T-helper 1 cell (primary cell): ENCODE data around the gene AKAP6.
"Not testable (repeated sequence)": the region's sequence is repeated elsewhere in the genome, so short reads cannot be mapped to it uniquely, and the experiment has no call there.

Experiments
- DNase-seq, 5 donors: peaks; one replicate each; pipeline ENCODE4 v3.0.0-alpha.2; 2012 to 2020

Gene AKAP6

DNA sequence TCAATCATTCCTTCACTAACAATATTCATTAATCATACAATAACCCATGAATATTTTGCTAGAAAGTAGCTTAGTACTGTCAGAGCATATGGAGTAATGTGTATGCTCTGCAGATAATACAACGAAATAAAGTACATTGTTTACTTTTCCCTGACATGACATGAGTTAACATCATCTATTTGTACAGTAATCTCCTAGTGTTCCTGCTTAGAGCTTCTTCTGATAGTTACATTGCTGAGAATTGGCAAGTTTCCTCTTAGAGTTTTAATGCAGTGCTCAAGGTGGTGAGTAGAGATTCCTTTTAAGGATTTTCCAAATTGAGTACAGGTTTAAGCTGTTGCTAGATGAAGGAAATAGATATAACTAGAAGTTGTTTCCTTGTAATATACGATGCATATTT, 445.1 kb downstream of the AKAP6 start:
- no peak for DNase-seq

DNA sequence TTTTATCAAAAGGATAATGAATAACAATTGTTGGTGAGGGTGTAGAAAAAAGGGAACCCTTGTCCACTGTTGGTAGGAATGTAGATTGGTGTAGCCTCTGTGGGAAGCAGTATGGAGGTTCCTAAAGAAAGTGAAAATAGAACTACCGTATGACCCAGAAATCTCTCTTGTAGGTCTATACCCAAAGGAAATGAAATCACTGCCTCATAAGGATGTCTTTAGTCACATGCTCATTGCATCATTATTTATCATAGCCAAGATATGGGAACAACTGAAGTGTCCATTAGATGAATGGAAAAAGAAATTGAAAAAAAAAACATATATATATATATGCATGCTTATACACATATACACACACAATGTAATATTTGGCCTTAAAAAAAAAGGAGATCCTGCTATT, 450.7 kb downstream of the AKAP6 start:
- no peak for DNase-seq

DNA sequence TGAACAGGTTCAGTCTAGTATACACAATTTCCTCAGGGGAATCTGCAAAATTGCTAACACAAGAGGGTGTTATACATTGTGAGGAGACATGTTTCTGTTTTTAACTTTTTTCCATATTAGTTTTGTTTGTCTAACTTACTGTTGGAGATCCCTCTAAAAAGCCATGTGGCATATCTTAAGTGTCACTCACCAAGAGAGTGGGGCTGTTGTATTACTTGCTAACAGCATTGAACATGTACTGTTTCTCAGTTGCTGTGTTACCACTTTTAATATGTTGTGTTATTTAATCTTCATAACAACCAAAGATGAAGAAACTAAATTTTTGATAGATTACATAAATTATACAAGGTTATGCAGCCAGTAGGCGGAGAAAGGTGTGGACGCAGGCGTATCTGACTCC, 455.3 kb downstream of the AKAP6 start:
- no peak for DNase-seq

DNA sequence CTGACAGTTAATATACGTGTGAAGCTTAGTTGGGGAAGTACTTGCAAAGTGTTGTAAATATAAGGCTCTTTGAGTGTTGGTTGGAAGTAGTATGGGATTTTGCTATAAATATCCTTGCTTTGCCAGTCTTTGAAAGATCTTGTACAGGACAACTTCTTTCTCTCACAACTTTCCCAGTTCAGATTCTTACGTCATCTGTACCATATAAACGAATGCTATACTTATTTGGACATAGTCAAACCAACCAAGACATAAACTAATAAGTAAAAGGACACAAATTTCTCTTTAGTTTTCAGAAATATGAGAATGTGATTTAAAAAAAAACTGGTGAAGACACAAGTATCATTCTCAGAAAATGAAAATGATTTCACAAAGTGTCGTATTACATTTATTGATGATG, 456.5 kb downstream of the AKAP6 start:
- DNase-seq: no peak

DNA sequence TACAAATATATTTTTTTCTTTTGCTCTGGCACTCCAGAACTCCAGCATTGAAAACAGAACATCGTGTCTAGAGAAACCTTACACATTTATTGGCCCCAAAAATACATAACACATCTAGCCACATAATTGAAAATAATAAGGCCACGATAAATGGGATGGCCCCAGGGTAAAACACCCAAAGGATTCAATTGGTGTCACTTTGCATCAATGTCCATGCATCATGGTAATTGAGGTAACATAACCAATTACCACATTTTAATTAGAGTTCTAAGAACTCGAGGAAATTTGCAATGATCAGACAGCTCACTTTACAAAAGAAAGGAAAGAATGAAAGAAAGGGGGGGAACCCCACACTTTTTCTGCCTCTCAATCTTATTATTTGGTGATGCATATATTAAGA, 457.8 kb downstream of the AKAP6 start:
- no peak for DNase-seq

DNA sequence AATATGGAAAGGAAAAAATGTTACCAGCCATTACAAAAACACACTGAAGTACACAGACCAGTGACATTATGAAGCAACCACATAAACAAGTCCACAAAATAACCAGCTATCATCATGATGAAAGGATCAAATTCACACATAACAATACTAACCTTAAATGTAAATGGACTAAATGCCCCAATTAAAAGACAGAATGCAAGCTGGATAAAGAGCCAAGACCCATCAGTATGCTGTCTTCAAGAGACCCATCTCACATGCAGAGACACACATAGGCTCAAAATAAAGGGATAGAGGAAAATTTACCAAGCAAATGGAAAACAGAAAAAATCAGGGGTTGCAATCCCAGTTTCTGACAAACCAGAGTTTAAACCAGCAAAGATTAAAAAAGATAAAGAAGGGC, 463.9 kb downstream of the AKAP6 start:
- DNase-seq: not testable (repeated sequence)

DNA sequence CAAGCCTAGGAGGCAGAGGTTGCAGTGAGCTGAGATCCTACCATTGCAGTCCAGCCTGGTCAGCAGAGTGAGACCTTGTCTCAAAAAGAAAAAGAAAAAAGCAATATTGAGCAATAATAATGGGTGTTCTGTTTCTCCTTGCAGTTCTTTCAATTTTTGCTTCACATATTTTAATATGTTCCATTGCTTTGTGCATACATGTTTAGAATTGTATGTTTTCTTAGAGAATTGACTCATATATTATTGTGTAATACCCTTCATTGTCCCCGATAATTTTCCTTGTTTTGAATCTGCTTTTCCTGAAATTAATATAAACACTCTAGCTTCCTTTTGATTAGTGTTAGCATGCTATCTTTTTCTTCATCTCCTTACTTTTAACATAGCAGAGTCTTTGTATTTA, 471.2 kb downstream of the AKAP6 start:
- no peak for DNase-seq

DNA sequence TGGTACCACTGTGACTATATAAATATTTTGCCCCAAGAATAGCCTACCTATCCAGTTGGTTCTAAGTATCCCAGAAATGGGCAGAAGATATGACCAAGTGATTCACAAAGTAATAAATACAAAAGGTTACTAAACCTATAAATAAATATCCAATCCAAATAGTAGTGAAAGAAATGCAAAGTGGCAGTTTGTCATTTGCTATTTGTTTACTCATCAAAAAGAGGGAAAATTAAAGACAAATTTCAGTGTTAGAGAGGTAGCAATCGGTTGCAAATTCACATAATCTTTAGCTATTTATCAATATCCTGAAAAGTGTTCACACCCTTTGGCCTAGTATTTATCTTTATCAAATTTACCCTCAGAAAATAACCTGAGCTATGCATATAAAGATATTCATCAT, 473.2 kb downstream of the AKAP6 start:
- no peak for DNase-seq

DNA sequence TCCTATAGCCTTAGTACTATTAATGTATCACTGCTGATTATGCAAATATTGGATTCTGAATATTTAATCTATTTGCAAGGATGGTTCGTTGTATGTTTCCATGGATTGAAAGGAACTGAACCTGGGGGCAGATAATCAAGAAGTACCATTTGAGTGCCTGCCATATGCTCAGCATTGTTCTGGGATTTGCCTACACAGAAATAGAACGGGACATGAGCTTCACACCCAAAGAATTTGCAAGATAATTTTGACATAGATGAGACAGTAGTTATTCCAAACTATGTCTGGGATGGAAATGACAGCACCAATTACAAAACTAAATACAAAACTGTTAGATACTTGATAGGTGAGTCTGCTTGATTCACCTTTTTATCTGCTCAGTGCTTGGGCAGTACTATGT, 476.9 kb downstream of the AKAP6 start:
- no peak for DNase-seq

DNA sequence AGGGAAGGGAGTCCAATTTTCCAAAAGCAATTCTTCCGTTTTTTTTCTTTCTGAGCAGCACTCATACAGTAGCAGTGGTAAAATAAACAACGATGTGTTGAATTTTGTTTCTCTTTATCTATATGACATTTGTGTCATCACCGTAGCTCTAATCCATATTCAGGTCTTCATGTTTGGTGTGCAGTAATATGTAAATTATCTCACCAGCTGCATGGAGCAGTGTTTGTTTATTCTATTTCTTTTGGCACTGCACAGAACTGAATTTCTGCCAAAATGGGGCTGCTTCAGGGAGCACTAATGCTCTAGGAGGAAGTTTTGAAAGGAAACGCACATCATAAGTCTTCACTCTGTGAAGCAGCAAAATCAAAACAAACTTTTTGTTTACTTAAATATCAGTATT, 479.5 kb downstream of the AKAP6 start:
- no peak for DNase-seq

DNA sequence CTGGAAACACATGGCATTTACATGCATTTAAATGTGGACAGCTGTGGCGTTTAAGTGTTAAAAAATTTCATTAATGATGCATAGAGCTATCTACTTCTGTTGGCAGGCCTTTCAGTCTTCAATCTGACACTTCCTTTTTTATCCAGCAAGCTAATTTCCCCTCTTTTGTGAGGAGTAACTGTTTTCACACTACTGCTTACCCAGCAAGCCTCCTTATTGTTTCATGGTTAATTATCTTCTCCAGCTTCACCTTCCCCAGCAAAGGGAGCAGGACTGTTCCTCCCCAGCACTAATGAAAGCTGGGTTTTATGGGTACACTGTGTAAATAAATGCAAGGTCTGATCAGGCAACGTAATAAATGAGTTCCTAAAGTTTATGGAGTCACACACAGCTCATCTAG, 480.2 kb downstream of the AKAP6 start:
- DNase-seq: no peak

DNA sequence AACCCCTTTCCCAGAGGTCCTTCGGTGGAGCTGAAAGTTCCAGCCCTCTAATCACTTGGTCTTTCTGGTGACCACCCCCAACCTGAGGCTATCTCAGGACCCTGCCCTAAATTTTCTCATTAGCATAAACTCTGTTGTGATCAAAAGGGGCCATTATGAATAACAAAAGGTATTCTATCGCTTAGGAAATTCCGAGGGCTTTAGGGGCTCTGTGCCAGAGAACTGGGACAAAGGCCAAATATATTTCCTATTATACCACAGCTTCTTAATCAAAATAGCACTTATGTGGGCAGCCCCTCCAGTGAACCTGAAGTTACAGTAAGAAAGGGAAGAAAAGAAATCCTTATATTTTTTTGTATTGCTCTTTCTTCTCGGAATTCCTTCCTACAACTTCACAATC, 484.3 kb downstream of the AKAP6 start:
- DNase-seq: no peak

DNA sequence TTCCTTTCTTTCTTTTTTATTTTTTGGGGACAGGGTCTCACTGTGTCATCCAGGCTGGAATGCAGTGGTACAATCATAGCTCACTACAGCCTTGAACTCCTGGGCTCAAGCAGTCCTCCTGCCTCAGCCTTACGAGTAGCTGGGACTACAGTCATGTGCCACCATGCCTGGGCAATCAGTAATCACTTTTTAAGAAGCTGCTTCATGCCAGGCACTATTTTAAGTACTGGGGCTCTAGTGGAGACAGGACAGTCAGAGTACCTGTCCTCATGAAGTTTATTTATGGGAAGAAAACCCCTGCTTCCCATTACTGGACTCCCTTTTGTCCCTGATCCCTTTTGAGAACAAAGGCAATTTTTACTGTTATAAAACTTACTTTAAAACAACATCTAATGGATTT, 485.6 kb downstream of the AKAP6 start:
- DNase-seq: no peak

DNA sequence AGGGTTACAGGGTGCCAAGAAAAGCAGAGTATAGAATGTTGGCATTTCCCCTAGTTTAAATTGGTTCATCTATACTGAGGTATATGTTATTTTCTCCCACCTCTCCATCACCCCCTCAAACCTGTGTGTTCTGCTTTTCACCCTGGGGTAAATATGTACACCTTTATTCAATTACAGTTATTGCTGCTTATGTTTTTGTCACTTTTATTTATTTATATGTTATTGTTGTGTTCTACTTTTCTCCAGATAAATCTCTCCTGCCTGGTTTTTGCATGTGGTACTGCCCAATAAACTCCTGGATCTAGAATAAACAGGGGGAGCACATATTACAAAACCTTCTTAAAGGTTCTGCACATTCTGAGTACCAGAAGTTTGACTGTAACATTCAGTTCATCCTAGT, 487.5 kb downstream of the AKAP6 start:
- no peak for DNase-seq

DNA sequence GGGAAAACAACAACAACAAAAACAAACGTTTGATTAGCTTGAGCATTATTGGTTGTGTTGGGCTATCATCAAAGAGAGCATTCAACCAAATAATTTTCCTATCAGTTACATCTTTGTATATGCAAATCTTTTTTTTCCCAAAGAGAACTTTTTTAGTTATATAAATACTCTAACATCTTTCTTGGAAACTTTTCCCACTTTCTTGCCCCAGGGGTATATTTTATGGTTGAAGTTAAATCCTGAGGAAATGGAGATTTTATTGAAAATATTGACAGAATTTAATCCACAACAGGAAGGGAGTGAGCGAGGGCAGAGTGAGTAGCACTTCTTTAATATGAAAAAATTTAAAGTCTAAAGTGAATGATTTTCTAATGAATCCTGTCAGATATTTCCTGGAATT, 488.7 kb downstream of the AKAP6 start:
- DNase-seq: no peak

DNA sequence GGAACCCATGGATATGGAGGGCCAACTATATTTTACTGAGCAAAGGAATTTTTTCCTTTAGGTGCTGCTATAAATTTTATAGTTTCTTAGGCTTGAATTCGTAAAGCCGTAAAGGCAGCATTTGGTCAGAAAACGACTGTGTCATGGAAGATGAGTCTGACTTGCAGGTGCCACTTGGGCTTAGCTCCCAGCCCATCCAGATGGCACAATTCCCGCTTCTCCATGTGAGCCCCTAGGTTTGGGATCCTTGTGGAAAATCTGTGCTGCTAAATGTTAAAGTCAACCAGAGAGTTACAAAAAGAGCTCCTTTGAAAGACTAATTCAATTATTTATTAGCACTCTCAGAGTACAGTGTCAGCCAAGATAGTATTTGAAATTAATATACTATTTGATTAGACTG, 489.5 kb downstream of the AKAP6 start:
- DNase-seq: no peak

DNA sequence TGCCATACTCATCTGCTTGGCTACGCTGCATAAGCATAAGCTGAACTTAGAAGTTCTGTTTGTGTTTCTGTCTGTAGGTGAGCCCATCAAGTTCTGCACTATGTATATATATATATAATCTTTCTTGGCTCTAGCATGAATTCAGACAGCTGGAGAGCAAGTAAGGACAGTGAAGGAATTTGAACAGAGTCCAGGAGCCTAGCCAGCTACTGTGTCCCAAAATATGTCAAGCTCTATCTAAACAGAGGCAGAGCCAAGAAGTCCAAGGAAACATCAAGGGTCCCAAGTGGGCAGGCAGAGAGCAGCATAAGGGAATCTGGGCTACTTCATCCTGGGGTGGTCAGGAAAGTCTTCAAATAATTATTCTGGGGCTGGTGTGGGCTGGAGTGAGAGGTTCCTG, 491.1 kb downstream of the AKAP6 start:
- no peak for DNase-seq

DNA sequence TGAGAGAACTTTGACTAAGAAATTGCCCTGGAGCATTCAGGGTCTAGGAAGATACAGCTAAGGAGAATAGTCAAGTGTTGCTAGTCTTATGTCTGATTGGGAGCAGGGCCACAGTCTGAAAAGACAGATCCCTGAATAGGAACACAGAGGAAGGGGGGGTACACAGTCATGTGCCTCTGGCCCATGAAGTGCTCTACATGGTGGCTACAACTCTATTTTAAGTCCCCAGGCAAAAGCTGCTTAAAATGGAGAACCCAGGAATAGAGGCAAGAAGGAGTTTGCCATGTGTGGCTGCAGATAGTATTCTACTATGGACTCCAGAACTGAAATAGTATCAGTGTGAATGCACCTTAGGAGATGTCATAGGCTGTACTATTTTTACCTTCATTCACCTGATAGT, 491.6 kb downstream of the AKAP6 start:
- DNase-seq: no peak

DNA sequence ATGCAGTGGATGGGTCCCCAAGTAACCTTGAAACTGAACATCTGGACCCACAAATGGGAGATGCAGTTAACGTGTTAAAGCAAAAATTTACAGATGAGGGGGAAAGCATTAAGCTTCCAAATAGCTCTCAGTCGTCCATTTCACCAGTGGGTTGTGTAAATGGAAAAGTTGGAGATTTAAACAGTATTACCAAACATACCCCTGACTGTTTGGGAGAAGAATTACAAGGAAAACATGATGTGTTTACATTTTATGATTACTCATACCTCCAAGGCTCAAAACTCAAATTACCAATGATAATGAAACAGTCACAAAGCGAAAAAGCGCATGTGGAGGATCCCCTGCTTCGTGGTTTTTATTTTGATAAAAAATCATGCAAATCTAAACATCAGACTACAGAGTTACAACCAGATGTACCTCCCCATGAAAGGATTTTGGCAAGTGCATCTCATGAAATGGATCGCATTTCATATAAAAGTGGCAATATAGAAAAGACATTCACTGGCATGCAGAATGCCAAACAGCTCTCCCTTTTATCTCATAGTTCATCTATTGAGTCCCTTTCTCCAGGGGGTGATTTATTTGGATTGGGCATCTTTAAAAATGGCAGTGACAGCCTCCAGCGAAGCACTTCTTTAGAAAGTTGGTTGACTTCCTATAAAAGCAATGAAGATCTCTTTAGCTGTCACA, 493.0 kb downstream of the AKAP6 start:
- no peak for DNase-seq

DNA sequence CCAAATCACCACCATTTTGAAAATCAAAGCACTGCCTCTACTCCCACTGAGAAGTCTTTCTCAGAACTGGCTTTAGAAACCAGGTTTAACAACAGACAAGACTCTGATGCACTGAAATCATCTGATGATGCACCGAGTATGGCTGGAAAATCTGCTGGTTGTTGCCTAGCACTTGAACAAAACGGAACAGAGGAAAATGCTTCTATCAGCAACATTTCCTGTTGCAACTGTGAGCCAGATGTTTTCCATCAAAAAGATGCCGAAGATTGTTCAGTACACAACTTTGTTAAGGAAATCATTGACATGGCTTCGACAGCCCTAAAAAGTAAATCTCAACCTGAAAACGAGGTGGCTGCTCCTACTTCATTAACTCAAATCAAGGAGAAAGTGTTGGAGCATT, 494.6 kb downstream of the AKAP6 start:
- no peak for DNase-seq

DNA sequence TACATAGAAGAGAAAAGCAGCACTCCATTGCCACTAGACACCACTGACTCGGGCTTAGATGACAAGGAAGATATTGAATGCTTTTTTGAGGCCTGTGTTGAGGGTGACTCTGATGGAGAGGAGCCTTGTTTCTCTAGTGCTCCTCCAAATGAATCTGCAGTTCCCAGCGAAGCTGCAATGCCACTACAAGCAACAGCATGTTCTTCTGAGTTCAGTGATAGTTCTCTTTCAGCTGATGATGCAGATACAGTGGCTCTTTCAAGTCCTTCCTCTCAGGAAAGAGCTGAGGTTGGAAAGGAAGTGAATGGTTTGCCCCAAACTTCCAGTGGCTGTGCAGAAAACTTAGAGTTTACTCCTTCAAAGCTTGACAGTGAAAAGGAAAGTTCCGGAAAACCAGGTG, 495.1 kb downstream of the AKAP6 start:
- DNase-seq: no peak

DNA sequence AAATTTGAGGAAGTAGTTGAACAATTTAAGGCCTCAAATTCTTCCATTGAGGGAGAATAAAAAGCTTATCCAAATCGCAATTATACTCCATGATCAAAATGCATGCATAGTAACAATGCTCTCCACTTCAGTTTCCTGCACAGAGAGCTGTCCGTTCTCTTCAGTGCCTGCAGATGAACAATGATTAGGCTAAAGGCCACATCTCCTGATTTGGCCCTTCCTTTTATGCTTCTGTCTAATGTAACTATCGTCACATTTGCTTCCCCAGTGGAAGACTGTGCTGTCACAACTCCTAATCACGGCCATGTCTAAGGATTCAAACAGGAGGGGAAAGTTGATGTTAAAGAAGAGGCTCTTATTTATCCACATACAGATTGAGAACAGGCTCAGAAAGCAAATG, 496.0 kb downstream of the AKAP6 start:
- DNase-seq: no peak

DNA sequence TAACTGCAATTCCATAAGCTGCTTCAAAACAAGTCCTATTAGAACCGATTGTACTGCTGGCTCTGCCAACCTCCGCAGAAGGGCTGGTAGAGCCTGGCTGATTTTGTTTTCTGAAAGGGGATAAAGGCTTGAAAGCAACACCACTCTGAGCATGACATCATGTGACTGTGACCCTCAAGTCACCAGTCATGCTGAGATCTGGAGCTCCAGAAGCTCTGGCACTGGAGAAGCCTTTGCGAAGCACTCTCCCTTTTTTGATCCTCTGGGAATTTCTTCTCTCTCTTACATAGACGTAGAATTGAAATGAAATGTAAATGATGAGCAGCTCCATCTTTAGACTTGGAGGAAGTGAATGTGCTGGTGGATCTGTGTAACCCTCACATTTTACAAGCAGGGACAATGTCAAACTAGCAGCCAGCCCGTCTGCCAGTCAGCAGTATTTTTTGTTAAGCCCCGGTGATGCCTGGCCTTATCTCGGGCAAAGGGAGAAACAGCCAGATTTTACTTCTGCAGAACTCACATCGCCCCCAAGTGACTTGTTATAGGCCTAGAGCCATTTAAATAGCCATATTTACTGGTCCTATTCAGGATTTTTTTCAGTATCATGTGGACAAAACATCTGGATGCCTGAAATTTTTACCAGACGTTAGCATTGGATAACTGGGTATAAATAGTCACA, 497.4 kb downstream of the AKAP6 start:
- DNase-seq: no peak

DNA sequence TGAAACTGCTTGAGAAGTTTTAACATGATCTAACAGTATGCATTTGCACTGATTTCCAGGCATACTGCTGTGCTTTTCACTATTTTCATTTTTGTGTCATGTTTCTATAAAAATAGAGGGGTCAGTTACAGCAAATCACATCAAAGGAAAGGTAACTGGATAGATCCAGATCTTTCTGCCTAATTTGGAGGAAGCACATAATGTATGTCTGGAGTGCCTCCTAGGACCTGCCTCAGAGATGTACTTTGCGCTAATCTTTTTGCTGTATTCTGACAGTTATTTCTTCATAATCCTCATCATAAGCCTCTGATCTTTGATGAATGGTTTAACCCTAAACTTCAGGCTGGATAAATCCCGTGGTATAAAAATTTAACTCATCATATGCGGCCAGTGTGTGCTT, 498.4 kb downstream of the AKAP6 start:
- no peak for DNase-seq

DNA sequence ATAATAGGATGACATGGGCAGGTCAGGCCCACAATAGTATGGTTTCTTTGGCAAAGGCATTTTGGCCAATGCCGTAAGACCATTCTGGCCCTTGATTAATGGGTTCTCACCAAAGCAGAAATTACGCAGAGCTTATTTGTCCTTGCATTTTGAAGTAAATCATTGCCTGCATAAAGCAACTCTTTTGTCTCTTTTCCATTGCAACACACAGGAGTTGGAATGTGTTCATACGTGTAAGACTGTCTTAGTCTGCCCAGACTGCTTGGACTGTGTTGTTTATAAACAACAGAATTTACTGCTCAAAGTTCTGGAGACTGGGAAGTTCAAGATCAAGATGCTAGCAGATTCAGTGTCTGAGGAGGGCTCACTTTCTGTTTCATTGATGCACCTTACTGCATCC, 506.8 kb downstream of the AKAP6 start:
- DNase-seq: no peak
